Activated CD4-positive, alpha-beta T cell treated with anti-CD3 and anti-CD28 coated beads, Interleukin-2, amount 10 ng/mL, durations not matched to agents 24 days and 14 days (primary cell): Measurements from ENCODE around the gene MAST3. TPM values are rescaled to one million over a fixed set of nuclear protein-coding genes. Genes with fewer than 3 reads are reported as not detected.
"Not testable (repeated sequence)": the region's sequence is repeated elsewhere in the genome, so short reads cannot be mapped to it uniquely, and the experiment has no call there.

Experiments used
- DNase-seq: peaks from one replicate; pipeline ENCODE4 v3.0.0; 2022
- H3K27ac Mint-ChIP-seq: one replicate; pipeline ENCODE4 v1.8.0; 2022; ENCODE audit warnings: mild to moderate bottlenecking, mixed read lengths
- H3K27me3 Mint-ChIP-seq: one replicate; pipeline ENCODE4 v1.8.0; 2022; ENCODE audit warnings: mixed read lengths
- H3K36me3 Mint-ChIP-seq: one replicate; pipeline ENCODE4 v1.8.0; 2022; ENCODE audit warnings: low read depth, mild to moderate bottlenecking, mixed read lengths
- H3K4me1 Mint-ChIP-seq: one replicate; pipeline ENCODE4 v1.8.0; 2021; ENCODE audit warnings: mixed read lengths
- H3K4me3 Mint-ChIP-seq: one replicate; pipeline ENCODE4 v1.8.0; 2022; ENCODE audit warnings: mild to moderate bottlenecking, moderate library complexity, mixed read lengths
- H3K9me3 Mint-ChIP-seq: one replicate; pipeline ENCODE4 v1.8.0; 2021; ENCODE audit warnings: mixed read lengths
- intact Hi-C: fragments of 100-400 bp; cut with micrococcal nuclease; formaldehyde crosslinking; loops from one replicate; pipeline ENCODE4 v1.15.1; 2023
- total RNA-seq: library from RNA; stranded (reverse); gene quantifications from 2 replicates; pipeline ENCODE4 v1.2.3, GENCODE V29; 2022

Gene MAST3
- total RNA-seq, 1 donor from 2014 or later = 17.2 TPM

DNA sequence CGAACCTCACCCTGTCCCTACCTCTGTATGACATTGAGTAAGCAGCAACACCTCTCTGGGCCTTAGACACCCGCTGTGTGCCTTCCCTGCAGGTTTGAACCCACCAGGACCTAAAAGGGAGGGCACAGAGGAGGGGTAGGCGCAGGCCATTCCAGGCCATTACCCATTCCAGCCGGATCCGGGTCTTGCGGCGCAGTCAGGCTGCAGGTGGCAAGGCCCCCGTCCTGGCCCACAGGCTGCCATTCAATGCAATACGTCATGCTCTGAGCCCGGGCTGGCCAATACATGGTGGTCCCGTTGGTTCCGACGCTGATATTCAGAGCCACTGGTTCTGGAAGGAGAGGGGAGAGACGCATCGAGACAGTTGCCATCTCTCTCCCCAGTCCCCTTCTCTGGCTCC is 28.2 kb upstream of the MAST3 start:
- no peak overlapping the region for H3K27ac Mint-ChIP-seq
- intact Hi-C loops = no loop called here
- H3K9me3 Mint-ChIP-seq = no peaks in the 10 kb centered on the region
- DNase-seq = no peak
- H3K4me3 Mint-ChIP-seq = no peak overlapping the region
- peaks cover 43% of the 10 kb centered on the region for H3K36me3 Mint-ChIP-seq
- H3K4me1 Mint-ChIP-seq = peaks cover 8% of the 10 kb centered on the region
- no peaks in the 10 kb centered on the region for H3K27me3 Mint-ChIP-seq

DNA sequence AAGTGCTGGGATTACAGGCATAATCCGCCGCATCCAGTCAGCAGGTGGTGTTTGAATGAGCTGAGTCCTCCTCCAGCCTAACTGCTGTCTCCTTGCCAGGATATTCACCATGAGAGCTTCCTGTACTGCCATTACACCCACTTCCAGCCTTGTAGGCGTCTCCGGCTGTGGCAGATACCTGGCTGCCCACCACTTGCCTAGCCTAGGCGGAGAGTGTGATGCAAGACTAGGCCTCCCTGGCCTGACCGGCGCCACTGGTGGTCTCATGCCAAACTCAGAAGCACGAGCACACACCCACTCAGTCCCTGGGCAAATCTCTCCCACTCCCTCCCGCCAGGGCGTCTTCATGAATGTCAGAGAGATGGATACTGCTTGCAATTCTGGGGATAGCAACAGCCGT is 27.4 kb upstream of the MAST3 start:
- peaks cover 40% of the 10 kb centered on the region for H3K36me3 Mint-ChIP-seq
- H3K27me3 Mint-ChIP-seq = no peaks in the 10 kb centered on the region

DNA sequence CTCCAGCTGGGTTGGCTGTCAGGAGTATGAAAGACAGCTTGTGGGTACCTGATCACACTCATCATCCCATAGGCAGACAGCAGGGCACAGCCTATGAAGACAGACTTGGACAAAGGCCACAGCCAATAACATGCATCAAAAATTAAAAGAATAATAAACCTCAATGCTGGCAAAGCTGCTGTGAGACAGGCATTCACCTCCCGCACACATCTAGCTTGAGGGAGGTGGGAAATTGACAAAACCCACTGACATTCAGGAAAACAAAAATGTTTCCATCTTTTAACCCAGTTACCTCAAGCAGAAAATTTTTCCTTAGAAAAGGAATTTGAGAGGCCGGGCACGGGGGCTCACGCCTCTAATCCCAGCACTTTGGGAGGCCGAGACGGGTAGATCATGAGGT is 25.2 kb upstream of the MAST3 start:
- Mint-ChIP-seq H3K36me3 (peaks cover 46% of the 10 kb centered on the region), H3K27me3 (no peaks in the 10 kb centered on the region), H3K27ac (no peak overlapping the region), H3K4me3 (no peak overlapping the region), H3K4me1 (peaks cover 8% of the 10 kb centered on the region), H3K9me3 (no peaks in the 10 kb centered on the region)
- intact Hi-C loops = no loop called here
- DNase-seq = no peak

More for the DNA sequence above, 27.4 kb upstream of the MAST3 start:
- intact Hi-C loops = no loop called here
- Mint-ChIP-seq H3K4me1 (peaks cover 8% of the 10 kb centered on the region), H3K4me3 (no peak overlapping the region), H3K27ac (no peak overlapping the region), H3K9me3 (no peaks in the 10 kb centered on the region)
- DNase-seq = no peak

DNA sequence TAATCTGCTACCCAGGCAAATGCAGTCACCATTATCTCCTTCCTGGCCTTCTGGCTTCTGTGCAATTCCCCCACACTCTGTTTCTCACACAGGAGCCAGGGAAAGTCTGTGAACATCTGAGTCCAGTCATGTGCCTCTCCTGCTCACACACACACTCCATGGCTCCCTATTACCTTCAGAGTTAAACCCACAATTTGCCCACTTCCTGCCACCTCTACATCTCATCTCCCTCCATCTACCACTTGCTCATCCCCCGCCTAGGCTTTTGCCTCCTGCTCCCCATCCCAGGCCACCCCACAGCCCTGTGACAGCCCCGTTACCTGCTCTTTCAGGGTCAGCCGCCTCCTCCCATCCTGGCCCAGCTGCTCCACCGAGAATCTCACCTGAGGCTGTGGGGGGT is 24.4 kb upstream of the MAST3 start:
- peaks cover 8% of the 10 kb centered on the region for H3K4me1 Mint-ChIP-seq
- peaks cover 50% of the 10 kb centered on the region for H3K36me3 Mint-ChIP-seq
- intact Hi-C loops = no loop called here
- no peak for DNase-seq
- no peak overlapping the region for H3K4me3 Mint-ChIP-seq
- H3K27me3 Mint-ChIP-seq = no peaks in the 10 kb centered on the region
- peak overlapping the region; percentile 78 for H3K27ac Mint-ChIP-seq
- H3K9me3 Mint-ChIP-seq = no peaks in the 10 kb centered on the region

DNA sequence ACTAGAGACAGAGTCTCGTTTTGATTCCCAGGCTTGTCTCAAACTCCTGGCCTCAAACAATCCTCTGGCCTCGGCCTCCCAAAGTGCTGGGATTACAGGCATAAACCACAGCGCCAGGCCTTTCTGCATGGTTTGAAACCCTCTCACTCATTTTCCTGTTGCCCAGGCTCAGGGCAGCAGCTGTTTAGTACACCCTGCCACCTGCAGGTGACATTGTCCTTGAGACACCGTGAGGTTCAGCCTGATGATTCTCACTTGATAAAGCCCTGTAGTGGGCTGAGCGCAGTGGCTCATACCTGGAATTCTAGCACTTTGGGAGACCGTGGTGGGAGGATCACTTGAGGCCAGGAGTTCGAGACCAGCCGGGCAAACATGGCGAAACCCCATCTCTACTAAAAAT is 23.4 kb upstream of the MAST3 start:
- intact Hi-C loops = no loop called here
- peaks cover 8% of the 10 kb centered on the region for H3K4me1 Mint-ChIP-seq

DNA sequence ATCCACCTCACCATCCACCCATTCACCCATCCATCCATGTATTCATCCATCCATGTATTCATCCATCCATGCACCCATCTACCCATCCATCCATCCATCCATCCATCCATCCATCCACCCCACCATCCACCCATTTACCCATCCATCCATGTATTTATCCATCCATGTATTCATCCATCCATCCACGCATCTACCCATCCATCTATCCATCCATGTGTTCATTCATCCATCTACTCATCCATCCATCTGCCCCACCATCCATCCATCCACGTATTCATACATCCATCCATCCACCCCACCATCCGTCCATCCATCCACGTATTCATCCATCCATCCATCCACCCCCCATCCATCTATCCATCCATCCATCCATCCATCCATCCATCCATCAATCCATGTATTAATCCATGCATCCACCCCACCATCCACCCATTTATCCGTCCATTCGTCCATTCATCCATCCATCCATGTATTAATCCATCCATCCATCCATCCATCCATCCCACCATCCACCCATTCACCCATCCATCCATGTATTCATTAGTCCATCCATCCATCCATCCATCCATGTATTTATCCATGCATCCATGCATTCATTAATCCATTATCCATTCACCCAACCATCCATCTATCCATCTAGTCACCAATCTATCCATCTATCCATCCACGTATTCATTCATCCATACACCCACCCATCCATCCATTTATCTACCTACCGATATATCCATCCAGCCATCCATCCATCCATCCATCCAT is 13.5 kb upstream of the MAST3 start:
- Mint-ChIP-seq H3K36me3 (peaks cover 42% of the 10 kb centered on the region), H3K27ac (peak overlapping the region; percentile 18), H3K4me3 (peak overlapping the region; percentile 54), H3K4me1 (peaks cover 36% of the 10 kb centered on the region), H3K27me3 (no peaks in the 10 kb centered on the region), H3K9me3 (peaks cover 13% of the 10 kb centered on the region)
- DNase-seq = no peak
- intact Hi-C loops = no loop called here

More for the DNA sequence above, 23.4 kb upstream of the MAST3 start:
- Mint-ChIP-seq H3K9me3 (no peaks in the 10 kb centered on the region), H3K27me3 (no peaks in the 10 kb centered on the region), H3K36me3 (peaks cover 46% of the 10 kb centered on the region), H3K4me3 (no peak overlapping the region), H3K27ac (no peak overlapping the region)
- no peak for DNase-seq

DNA sequence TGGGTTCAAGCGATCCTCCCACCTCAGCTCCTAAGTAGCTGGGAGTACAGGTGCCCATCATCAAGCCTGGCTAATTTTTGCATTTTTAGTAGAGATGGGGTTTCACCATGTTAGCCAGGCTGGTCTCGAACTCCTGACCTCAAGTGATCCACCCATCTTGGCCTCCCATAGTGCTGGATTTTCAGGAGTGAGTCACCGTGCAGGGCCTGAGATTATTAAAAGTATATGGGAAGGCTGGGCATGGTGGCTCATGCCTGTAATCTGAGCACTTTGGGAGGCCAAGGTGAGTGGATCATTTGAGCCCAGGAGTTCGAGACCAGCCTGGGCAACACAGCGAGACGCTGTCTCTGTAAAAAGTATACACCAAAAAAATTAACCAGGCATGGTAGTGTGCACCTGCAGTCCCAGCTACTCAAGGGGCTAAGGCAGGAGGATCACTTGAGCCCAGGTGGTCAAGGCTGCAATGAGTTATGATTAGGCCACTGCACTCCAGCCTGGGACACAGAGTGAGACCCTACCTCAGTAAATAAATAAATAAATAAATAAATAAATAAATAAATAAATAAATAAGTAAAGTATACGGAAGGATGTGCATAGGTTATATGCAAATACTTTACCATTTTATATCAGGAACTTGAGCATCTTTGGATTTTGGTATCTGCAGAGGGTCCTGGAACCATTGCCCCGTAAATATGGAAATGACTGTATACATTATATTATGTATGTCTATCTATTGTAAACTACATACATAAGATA is 11.7 kb upstream of the MAST3 start:
- intact Hi-C loops = loop anchor here (5.0 kb wide), 3 partner anchors 64 to 239 kb away; partner anchors contain the start of gene JAK3
- Mint-ChIP-seq H3K4me1 (peaks cover 53% of the 10 kb centered on the region), H3K4me3 (peak overlapping the region; percentile 99), H3K9me3 (peaks cover 13% of the 10 kb centered on the region), H3K27ac (peak overlapping the region; percentile 99), H3K36me3 (peaks cover 32% of the 10 kb centered on the region), H3K27me3 (no peaks in the 10 kb centered on the region)
- DNase-seq = peak; percentile 57

DNA sequence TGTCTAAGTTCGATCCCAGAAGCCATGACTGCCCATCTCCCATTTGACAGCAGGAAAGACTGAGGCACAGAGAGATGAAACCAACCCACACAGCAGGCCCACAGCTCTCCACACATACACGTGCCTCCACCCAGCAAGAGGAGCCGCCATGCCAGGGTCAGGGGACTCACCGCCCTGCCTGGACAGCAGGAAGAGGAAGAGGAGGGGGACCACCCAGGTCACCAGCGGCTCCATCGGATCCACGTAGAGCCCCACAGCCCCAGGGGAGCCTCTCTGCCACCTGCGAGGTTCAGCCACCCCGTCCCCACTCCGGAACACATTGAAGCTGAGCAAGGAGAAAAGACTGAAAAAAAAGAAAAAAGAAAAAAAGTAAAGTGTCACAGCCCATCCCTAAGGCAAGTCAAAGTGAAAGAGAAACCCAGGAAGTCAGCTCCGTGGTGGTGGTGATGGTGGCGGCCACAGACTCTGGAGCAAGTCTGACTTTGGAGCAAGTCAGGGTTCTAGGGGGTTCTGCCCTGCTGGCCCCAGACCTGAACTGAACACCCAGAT is 10.9 kb upstream of the MAST3 start, which contains the start of gene IL12RB1:
IL12RB1 (minus strand) TSS at position 345 of the 549 bp plus-strand sequence; CDS start at position 234, 111 bp downstream.
- intact Hi-C loops = loop anchor here (5.0 kb wide), 3 partner anchors 64 to 239 kb away; partner anchors contain the start of gene JAK3
- peak within 1 kb of the TSS; percentile 99 for H3K27ac Mint-ChIP-seq
- peaks cover 13% of the 10 kb centered on the region for H3K9me3 Mint-ChIP-seq
- no peaks in the 10 kb centered on the region for H3K27me3 Mint-ChIP-seq
- H3K4me3 Mint-ChIP-seq = peak within 1 kb of the TSS; percentile 99
- H3K36me3 Mint-ChIP-seq = peaks cover 27% of the 10 kb centered on the region
- H3K4me1 Mint-ChIP-seq = peaks cover 59% of the 10 kb centered on the region
- peak; percentile 93 for DNase-seq

DNA sequence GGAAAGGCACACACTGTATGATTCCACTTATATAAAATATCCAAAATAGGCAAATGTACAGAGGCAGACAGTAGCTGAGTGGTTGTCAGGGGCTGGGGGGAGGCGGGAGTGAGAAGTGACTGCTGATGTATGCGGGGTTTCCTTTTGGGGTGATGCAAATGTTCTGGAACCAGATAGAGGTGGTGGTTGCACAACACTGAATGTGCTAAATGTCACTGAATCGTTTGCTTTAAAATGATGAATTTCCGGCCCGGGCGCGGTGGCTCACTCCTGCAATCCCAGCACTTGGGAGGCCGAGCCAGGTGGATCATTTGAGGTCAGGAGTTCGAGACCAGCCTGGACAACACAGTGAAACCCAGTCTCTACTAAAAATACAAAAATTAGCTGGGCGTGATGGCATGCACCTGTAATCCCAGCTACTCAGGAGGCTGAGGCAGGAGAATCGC is 8.5 kb upstream of the MAST3 start:
- peaks cover 58% of the 10 kb centered on the region for H3K4me1 Mint-ChIP-seq
- peak overlapping the region; percentile 91 for H3K27ac Mint-ChIP-seq
- intact Hi-C loops = loop anchor here (5.0 kb wide), 3 partner anchors 67 to 242 kb away; partner anchors contain the start of gene JAK3
- H3K36me3 Mint-ChIP-seq, H3K27me3 Mint-ChIP-seq, H3K9me3 Mint-ChIP-seq: not testable (repeated sequence)
- peak; percentile 84 for DNase-seq
- peak overlapping the region; percentile 73 for H3K4me3 Mint-ChIP-seq

DNA sequence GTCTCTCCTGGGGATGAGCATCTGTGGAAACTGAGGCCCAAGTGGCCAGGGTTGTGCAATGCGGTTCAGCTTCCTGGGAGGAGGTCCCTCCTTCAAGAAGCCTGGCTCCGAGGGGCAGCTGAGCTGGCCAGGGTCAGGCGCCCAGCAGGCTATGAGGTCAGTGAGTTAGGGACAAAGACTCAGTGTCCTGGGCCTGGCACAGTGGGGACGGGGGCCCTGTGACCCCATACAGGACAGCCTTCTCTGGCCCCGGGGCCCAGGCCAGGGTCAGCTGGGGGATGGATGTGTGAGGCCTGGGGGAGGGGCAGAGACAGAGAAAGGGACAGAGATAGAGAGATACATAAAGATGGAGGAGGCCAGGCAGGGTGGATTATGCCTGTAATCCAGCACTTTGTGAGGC is 7.9 kb upstream of the MAST3 start:
- Mint-ChIP-seq H3K9me3 (no peaks in the 10 kb centered on the region), H3K27ac (peak overlapping the region; percentile 91), H3K4me1 (peaks cover 52% of the 10 kb centered on the region), H3K4me3 (peak overlapping the region; percentile 73), H3K36me3 (peaks cover 3% of the 10 kb centered on the region), H3K27me3 (no peaks in the 10 kb centered on the region)
- intact Hi-C loops = loop anchor here (2.0 to 5.0 kb wide), 5 partner anchors 42 to 242 kb away; partner anchors contain the start of genes JAK3 and PIK3R2
- DNase-seq = no peak

DNA sequence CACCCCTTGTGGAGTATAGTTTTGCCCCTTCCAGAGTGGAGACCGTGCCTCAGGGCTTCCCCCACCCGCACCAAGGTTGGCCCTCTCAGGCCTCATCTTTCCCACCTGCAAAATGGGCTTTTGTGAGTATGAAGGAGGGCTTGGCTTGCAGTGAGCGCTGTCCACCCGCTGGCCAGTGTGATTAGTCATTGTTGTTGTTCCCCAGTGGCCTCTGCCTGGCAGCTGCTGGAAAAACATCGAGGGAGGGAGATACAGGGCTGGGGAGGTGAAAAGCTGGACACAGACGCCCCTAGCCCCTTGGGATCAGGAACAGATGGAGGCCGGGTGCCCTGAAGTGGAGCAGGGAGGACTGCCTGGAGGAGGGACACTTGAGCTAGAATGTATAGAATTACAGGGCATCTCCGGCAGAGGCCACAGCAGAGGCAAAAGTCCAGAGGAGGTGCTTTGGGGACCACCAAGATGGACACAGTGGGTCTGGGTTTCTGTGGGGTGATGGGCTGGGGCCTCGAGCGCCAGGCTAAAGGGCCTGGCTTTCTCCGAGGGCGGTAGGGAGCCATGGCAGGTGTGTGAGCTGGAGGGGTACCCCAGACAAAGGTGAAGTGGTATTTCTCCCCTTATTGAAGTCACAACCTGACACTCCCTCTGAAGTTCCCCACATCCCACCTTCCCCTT is 6.9 kb upstream of the MAST3 start:
- Mint-ChIP-seq H3K4me1 (peaks cover 49% of the 10 kb centered on the region), H3K4me3 (peak overlapping the region; percentile 61)
- DNase-seq = no peak

DNA sequence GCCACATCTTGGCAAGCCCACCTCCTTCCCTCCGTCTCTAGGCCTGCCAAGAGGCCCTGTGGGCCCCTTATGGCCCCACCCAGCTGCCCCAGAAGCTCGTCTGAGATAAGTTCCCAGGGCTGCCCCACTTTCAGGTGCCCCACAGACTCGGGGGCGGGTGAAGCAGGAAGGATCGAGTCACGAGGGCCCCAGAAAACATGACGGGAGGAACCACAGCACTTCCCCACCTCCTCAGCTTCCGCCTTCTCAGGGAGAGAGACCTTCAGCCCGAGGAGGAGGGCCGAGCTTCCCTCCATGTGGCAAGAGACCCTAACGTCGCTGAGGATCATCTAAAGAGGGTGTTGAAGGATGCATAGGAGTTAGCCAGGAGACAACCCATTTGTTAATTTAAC is 6.4 kb upstream of the MAST3 start:
- no peaks in the 10 kb centered on the region for H3K27me3 Mint-ChIP-seq
- H3K27ac Mint-ChIP-seq = peak overlapping the region; percentile 91
- H3K9me3 Mint-ChIP-seq = no peaks in the 10 kb centered on the region
- H3K4me3 Mint-ChIP-seq = peak overlapping the region; percentile 61
- DNase-seq = peak; percentile 93
- peaks cover 3% of the 10 kb centered on the region for H3K36me3 Mint-ChIP-seq
- intact Hi-C loops = loop anchor here (2.0 to 5.0 kb wide), 2 partner anchors 44 to 62 kb away; partner anchors contain the start of gene PIK3R2
- H3K4me1 Mint-ChIP-seq = peaks cover 49% of the 10 kb centered on the region

More for the DNA sequence above, 6.9 kb upstream of the MAST3 start:
- Mint-ChIP-seq H3K27ac (peak overlapping the region; percentile 91), H3K9me3 (no peaks in the 10 kb centered on the region), H3K27me3 (no peaks in the 10 kb centered on the region), H3K36me3 (peaks cover 3% of the 10 kb centered on the region)
- intact Hi-C loops = loop anchor here (2.0 to 5.0 kb wide), 2 partner anchors 43 to 62 kb away; partner anchors contain the start of gene PIK3R2
